HS-5 (cell line): ENCODE measurements around the gene FMNL2.

ENCODE experiments used
- DNase-seq: peaks from one replicate; pipeline ENCODE4 v3.0.0-alpha.2; 2012; ENCODE audit warnings: low read depth

Gene FMNL2

DNA sequence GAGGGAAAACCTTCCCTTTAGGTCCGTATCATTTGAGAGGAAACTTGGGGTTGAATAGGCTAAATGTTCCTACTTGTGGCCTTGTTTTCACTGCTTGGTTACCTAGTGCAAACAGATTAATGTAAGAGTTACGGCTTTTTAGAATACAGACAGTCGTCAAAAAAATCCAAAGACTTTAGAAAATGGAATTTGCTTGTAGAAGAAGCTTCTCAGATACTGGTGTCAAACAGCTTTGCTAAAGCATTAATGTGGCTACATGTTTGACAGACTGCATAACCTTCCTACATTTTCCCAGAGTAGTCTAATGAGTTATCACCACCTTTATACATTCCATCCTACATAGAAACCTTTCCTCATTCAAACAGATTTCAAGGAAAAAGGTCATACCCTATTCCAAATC, 114.6 kb downstream of the FMNL2 start:
- no peak for DNase-seq

GRCh38 chr2:152450176-152450575, 115.2 kb downstream of the FMNL2 start:
- no peak for DNase-seq

DNA sequence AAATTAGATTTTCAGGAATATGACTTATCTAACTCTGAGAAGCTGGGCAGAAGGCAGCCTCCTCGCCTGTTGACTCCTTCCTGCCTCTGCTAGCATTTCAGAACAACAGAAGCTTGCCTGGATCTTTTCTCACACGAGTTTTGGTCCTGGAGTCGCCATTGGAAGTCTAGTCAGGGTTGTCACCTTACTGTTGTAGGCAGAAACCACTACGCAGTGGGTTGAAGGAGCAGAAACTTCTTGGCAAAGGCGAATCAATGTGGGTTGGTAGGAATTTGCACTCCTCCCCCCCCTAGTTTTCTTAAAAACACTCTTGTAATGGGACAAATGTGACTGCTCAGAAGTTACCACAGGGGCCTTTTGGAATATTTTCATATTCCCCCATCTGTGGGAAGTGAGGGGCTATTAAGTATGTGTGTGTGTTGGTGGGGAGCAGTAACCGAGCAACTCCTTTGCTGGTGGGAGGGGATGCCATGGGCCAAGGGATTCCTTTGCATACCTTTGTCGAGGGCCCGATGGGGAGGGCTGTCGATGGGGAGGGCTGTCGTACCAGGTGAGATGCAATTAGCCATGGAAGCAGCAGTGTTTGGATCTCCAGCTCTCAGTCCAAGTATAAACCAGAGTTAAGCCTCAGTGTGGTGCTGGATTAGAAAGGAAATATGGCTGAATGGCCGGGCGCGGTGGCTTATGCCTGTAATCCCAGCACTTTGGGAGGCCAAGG, 117.4 kb downstream of the FMNL2 start:
- no peak for DNase-seq

DNA sequence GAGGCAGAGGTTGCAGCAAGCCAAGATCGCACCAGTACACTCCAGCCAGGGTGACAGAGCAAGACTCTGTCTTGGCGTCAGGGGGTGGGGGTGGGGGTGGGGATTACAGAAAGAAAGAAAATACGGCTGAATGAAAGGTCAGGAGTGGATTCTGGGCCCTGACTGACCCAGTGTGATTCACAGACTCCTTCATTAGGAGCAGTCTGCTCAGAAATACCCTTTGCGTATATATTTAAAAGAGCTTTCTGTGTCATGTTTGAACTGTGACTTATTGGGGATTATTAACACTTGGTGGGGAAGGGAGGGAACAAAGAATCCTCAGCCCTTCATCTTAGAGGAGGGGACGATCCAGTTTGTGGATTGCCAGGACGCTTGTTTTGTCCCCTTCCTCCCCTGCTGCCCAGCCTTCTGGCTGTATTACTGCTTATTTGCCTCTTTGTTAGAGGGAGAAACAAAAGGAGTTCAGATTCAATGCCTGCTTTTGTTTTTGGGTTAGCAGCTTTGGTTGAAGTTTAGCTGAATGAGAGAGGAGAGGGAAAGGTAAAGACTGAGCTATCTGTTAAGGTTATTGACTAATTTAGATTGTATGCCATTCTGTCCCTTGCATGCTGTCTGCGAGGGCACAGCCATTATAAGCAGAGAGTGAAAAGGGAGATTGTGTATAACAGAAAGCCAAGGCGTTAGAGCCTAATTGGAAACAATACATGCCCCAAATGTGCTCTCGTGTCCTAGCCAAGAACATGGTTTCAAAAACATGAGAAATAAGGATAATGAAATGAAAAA, 118.3 kb downstream of the FMNL2 start:
- DNase-seq, result no peak

- DNase-seq, result no peak
Measured at GRCh38 chr2:152454371-152454770, 119.4 kb downstream of the FMNL2 start.

- DNase-seq, result no peak
Measured at GRCh38 chr2:152454960-152455359, 120.0 kb downstream of the FMNL2 start.

- no peak for DNase-seq
Measured at GRCh38 chr2:152455738-152456137, 120.8 kb downstream of the FMNL2 start.

- DNase-seq, result no peak
Measured at GRCh38 chr2:152456262-152456661, 121.3 kb downstream of the FMNL2 start.

- no peak for DNase-seq
Measured at GRCh38 chr2:152458441-152458940, 123.5 kb downstream of the FMNL2 start.

DNA sequence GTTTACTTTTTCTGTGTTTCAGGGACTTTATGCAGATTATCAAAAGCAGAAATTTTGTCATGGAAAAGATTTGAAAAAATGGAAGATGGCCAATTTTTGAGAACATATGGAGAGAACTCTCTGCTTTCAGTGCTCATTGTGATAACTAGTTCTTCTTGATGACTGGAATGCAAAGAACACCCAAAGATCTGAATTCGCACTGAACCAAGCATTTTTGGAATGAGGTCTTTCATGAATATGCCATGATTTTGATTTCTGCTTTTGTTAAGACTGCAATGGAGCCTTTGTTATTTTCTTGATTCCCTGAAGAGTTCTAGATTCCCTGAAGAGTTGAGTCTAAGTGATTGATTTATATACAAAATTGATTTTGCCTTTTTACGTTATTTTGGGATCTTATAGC, 124.1 kb downstream of the FMNL2 start:
- DNase-seq, result no peak

GRCh38 chr2:152460567-152460966, 125.6 kb downstream of the FMNL2 start:
- DNase-seq, result no peak

DNA sequence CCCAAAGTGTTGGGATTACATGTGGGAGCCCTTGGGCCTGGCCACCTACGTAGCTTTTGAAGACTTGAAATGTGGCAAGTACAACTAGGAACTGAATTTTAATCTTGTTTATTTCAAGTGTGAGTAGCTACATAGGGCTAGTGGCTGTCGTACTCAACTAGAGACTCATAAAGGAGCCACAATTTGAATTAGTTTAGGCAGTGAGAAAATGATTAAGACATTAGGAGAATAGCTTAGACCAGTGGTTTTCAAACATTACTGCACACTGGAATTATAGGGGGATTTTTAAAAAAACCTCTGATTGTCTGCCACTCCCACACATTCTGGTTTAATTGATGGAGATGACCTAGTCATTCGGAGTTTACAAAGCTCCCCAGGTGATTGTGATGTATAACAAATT, 127.1 kb downstream of the FMNL2 start:
- DNase-seq, result no peak

- no peak for DNase-seq
Measured at GRCh38 chr2:152462779-152463178, 127.8 kb downstream of the FMNL2 start.

DNA sequence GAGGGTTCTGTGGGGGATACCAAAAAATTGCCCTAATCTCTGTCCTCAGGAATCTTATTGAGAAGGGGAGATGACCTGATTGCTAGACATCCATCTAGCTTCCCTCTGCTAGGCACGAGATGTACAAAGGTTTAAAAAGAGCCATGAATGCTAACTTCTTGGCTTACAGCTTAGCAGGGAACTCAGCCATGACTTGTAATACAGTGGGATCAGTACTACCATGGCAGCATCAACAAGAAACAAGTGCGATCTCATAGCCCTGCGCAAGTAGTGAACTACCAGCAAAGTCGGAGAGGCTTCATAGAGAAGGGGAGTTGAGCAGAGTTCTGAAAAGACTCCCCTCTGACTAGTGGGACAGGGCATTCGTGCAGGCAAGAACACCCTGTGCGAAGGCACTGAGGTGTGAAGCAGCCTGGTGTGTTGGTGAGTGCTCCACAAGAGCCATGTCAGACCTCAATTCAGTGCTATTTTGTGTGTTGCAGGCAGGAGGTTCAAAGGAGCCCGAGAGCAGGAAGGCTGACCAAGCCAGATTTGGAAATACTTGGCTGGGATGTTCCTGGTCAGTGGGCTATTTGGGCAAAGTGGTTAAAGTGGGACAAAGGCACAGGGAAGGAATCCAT, 130.0 kb downstream of the FMNL2 start:
- DNase-seq, result no peak

DNA sequence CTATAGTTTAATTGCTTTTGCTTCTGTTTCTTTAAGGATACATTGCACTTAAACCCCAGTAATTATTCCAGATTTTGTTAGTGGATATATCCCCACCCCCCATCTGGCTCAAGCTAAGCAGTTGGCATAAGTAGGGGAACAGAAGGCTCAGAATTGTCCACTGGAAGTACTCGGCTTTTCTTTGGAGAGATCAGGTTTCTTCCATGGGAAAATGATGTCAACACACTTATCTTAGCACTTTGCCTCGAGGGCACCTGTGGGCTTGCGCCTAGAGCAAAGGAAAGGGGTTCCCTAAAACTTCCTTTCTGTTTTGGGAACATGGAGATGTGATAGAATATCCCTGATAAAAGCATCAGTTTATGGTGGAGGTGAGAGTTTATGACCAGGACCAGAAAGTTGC, 130.6 kb downstream of the FMNL2 start:
- no peak for DNase-seq

DNA sequence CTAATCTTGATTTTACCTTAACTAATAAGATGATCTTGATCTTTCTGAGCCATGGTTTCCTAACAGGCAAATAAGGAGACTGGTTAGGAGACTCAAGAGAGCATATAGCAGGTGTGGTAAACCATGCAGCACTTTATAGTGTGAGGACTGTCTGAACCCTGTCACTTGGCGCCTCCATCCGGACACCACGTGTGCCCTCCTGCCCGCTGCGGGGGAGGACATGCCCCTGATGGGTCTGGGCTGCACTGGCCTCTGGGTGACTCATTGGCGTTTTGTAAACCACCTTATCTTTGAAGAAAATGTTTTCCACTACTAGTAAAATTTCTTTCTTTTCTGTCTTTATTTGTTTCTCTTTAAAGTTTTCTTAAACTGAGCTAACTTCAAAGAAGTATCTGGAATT, 131.1 kb downstream of the FMNL2 start:
- no peak for DNase-seq

- no peak for DNase-seq
Measured at GRCh38 chr2:152466980-152467676, 132.2 kb downstream of the FMNL2 start.

GRCh38 chr2:152467677-152468410, 132.9 kb downstream of the FMNL2 start:
- DNase-seq, result no peak

GRCh38 chr2:152468899-152469692, 134.1 kb downstream of the FMNL2 start:
- no peak for DNase-seq
